ENCODE measurements around the gene COPS4.

GRCh38 chr4:83067058-83067639 lies 32.2 kb downstream of the COPS4 start:
- TF ChIP-seq POLR2AphosphoS5 (IDR thresholded peaks at IDR 0.05; ENCODE audit: low read depth, low read length) (no peak), TAF1 (IDR thresholded peaks at IDR 0.05; ENCODE audit: borderline replicate concordance, insufficient read depth, low read length) (no peak), SIN3A (IDR thresholded peaks at IDR 0.05; ENCODE audit: borderline replicate concordance, insufficient read depth, low read length) (no peak)
- TF ChIP-seq, protein P1, sequence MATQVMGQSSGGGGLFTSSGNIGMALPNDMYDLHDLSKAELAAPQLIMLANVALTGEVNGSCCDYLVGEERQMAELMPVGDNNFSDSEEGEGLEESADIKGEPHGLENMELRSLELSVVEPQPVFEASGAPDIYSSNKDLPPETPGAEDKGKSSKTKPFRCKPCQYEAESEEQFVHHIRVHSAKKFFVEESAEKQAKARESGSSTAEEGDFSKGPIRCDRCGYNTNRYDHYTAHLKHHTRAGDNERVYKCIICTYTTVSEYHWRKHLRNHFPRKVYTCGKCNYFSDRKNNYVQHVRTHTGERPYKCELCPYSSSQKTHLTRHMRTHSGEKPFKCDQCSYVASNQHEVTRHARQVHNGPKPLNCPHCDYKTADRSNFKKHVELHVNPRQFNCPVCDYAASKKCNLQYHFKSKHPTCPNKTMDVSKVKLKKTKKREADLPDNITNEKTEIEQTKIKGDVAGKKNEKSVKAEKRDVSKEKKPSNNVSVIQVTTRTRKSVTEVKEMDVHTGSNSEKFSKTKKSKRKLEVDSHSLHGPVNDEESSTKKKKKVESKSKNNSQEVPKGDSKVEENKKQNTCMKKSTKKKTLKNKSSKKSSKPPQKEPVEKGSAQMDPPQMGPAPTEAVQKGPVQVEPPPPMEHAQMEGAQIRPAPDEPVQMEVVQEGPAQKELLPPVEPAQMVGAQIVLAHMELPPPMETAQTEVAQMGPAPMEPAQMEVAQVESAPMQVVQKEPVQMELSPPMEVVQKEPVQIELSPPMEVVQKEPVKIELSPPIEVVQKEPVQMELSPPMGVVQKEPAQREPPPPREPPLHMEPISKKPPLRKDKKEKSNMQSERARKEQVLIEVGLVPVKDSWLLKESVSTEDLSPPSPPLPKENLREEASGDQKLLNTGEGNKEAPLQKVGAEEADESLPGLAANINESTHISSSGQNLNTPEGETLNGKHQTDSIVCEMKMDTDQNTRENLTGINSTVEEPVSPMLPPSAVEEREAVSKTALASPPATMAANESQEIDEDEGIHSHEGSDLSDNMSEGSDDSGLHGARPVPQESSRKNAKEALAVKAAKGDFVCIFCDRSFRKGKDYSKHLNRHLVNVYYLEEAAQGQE (IDR thresholded peaks at IDR 0.05; ENCODE audit: insufficient read depth in 1 of 2, low read depth in 2 of 2, low read length in 2 of 2), result no peak
